Hematopoietic multipotent progenitor cell treated with erythropoietin and hydrocortisone succinate and interleukin-3 and kit ligand, for 6 days (in vitro differentiated cells): ENCODE data around the gene ESAM.

Source experiments
- DNase-seq: peaks from one replicate; pipeline ENCODE4 v3.0.0-alpha.2; 2015

Gene ESAM

GRCh38 chr11:124769806-124770774 lies 8.0 kb upstream of the ESAM start:
- DNase-seq, result no peak

GRCh38 chr11:124768914-124769313 lies 6.8 kb upstream of the ESAM start:
- DNase-seq, result no peak

DNA sequence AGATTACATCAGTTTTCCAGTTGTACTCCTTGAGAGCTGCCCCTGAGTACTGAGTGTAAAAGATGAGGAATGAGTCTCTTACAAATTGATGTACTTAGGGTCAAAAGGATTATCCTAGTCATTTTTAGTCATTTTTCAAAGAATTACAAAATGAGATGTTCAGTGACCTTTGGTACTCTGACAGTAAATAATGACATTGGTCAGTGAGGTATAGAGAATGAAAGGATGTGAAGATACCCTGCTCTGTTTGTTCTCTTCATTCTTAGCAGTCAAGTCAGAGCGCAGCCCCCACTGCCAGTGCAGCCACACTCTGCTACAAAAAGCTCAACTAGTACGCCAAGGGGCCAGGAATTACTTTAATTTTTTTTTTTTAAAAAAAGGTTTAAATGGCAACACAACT lies 4.1 kb upstream of the ESAM start:
- DNase-seq, result no peak

GRCh38 chr11:124763156-124763947 lies 1.3 kb upstream of the ESAM start:
- peak; percentile 88 for DNase-seq

GRCh38 chr11:124762624-124763155 lies 600 bp upstream of the ESAM start:
- no peak for DNase-seq

- no peak for DNase-seq
Observed at GRCh38 chr11:124761301-124762104, 587 bp downstream of the ESAM start.

GRCh38 chr11:124760806-124761205 lies 1.3 kb downstream of the ESAM start:
- no peak for DNase-seq

DNA sequence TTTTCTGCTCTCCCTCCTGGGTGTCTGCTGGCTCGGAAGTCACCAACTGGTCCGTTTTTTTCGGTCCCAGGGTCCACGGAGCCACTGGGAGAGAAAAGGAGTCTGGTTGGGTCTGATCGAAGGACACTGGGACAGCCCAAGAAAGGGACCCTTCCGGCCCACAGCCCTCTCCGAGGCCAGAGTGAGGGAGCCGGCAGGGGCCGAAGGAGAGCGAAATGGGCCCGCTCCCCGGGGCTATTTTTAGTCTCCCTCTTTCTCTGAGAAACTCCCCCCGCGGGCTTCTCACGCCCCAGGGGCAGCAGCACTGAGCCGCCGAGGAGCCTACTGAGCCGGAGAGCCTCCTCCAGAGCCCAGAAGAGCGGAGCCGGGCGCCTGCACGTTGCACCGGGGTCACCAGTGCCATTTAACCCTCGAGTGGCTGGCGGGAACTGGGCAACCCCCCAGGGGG lies 1.9 kb downstream of the ESAM start:
- peak; percentile 27 for DNase-seq

DNA sequence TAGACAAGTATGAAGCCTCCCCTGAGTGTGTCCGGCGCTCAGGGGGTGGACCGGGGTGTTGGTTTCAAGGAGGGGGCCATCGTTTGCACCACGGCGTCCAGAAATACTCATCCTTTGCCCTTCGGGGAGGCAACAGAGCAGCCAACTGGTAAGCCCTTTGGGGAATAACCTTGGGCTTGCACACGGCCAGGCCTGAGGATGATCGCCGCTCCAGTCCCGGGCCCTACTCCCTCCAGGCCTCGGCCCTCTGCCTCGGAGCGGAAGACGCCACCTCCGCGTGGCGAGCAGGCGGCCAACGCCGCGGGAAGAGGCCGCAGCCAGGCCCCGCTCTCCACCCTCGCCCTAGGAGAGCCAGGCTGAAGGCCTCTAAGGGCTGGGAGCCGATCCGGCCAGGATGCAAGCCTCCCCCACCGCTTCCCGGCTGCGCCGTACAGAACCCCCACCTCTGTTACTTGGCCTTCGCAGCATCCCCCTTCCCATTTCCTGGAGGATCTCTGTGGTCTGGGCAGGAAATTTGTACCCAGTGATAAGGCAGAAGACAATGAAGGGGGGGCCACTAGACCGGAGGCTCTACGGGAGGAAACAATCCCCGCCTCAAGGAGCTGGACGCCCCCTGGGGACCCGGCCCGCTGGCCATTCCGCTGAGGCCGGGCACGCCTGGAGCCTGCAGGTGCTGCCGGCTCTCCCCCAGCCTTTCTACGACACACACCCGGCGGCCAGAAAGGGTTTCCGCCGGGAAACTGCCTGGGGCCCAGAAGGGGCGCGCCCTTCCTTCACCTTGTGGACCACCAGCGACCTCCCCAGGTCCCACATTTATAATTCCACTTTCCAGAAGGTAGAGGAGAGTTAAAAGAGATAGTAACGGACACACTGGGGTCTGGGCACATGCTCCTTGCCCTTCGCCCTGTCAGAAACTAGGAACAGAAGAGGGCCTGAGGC lies 2.6 kb downstream of the ESAM start:
- no peak for DNase-seq

- DNase-seq, result peak; percentile 90
Observed at GRCh38 chr11:124758355-124759265, 3.5 kb downstream of the ESAM start.

DNA sequence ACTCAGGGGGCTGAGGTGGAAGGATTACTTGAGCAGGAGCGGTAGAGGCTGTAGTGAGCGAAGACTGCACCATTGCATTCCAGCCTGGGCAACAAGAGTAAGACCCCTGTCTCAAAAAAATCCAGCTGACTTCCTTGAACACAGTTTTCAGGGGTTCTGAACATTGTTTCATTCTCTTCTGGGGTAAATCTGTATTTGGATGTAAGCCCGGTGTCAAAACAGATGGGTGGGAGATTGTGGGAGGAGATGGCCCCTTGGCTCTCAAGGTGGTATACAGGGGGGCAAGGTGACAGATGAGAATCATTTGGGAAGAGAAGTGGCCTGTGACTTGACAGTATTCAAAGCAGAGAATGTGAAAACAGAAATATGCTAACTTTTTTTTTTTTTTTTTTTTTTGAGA lies 4.8 kb downstream of the ESAM start:
- no peak for DNase-seq

- DNase-seq, result no peak
Observed at GRCh38 chr11:124756753-124757227, 5.3 kb downstream of the ESAM start.

DNA sequence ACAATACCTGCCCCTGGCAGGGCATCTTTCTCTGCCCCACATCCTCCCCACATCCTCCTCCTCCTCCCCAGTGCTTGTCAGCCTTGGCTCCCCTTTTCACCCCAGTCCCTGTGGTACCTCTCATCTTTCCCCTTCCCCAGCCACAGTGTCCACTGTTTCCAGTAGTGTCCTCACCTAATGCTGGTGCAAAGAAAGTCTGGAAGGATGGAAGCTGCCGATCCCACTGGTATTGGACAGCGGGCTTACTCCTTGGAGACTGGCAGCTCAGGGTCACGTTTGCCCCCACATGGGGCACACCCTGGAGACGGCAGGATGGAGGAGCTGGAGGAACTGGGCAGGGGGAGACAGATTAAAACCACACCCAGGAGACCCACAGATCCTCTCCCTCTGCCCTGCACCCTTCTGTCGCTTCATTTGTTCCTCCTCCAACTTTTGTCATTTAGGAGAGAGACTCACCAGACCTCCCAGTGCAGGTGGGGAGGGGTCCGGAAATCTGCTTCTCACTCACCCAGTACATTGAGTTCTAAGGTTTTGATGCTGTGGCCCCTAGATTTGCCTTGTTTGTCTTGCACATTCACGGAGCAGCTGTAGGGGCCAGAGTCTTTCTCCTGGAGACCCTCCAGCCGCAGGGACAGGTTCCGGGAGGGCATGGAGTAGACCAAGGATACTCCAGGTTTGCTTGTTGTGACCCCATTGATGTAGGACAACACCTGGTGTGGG lies 5.9 kb downstream of the ESAM start:
- no peak for DNase-seq

DNA sequence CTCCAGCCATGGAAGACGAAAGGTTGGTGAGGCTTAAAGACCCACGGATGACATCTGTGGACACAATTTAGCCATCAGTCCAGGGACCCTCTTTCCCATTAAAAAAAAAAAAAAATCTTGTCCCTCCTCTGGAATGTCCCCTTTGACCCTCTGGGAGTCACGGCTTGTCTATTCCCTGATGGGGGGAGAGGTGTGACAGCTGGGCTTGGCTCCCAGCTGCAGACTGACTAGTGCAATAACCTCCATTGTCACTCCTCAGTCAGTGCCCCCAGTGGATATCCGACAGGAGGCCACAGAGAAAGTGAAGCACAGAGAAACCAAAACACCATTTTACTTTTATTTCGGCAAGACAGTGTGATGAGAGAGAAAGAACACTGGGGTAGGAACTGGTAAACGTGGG lies 7.4 kb downstream of the ESAM start:
- no peak for DNase-seq

- no peak for DNase-seq
Observed at GRCh38 chr11:124754309-124754708, 7.8 kb downstream of the ESAM start.

DNA sequence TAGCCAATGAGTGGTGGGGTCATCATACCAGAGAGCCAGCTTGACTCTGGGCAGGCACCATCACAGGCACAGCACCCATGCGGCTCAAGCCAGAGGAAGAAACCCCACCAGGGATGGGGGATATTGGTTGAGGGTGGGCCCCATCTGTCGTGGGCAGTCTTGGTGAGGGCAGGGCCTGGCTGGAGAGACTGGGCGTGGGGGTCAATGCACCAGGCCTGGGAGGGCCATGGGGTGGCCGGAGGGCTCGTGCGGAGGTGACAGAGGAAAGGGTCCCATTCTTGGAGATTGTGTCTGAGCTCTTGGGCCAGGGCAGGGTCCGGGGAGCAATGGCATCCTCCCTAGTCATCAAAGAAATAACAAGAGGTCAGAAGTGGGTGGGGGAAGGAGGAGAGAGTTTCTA lies 8.5 kb downstream of the ESAM start:
- no peak for DNase-seq

GRCh38 chr11:124753205-124753604 lies 8.9 kb downstream of the ESAM start:
- no peak for DNase-seq

DNA sequence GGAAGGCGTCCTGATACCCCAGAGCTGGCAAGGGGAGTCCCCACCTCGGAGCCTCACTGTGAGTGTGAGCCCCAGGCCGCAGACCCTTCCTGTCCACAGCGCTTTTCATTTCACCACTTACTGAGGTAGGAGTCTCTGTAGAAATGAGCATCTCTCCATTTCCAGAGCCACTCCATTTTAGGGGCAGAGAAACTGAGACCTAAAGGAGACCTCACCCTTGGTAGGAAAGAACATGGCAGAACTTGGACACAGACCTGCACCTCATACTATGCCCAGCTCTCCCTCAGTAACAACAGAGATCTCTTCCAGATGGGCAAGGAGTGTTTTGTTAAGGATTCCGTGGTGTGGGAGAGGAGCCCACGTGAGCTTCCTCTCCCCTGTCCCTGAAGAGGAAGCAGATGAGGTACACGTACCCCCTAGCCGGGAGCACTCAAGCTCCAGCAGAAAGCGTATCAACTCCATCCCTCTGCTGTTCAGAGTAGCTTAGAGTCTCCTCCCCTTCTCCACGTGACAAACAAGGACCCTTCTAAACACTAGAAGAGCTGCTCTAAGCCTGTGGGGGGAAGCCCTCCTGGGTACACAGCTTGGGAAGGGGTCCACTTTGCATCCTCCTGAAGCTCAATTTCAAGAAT lies 9.5 kb downstream of the ESAM start:
- DNase-seq, result no peak
